HepG2 (cell line): Measurements from ENCODE around the gene CRTAC1. TPM values are rescaled to one million over a fixed set of nuclear protein-coding genes. Genes with fewer than 3 reads are reported as not detected.

ENCODE experiments used
- CENPX ChIP-seq: sonication (generic); formaldehyde crosslinking; IDR thresholded peaks from 2 replicates; pipeline ENCODE4 v1.9.0; 2021; ENCODE audit warnings: mild to moderate bottlenecking, missing genetic modification reagents, moderate library complexity
- CHCHD3 ChIP-seq: sonication (generic); formaldehyde crosslinking; IDR thresholded peaks from 2 replicates; pipeline ENCODE4 v1.8.0; 2022; ENCODE audit warnings: mild to moderate bottlenecking, missing genetic modification reagents, moderate library complexity
- FIP1L1 ChIP-seq: fragments of 200-400 bp; formaldehyde crosslinking; IDR thresholded peaks from 2 replicates; pipeline ENCODE4 v1.6.1; 2018; ENCODE audit warnings: low read depth, mild to moderate bottlenecking, low read length, moderate library complexity, borderline replicate concordance; ENCODE audit not compliant: insufficient read depth
- MEIS2 ChIP-seq: sonication (generic); formaldehyde crosslinking; IDR thresholded peaks from 2 replicates; pipeline ENCODE4 v1.9.0; 2021; ENCODE audit warnings: mild to moderate bottlenecking, missing genetic modification reagents
- PHF20 ChIP-seq: sonication (generic); formaldehyde crosslinking; IDR thresholded peaks from 2 replicates; pipeline ENCODE4 v1.5.0; 2020; ENCODE audit warnings: mild to moderate bottlenecking, missing genetic modification reagents
- RAD51 ChIP-seq: fragments of 450-650 bp; IDR thresholded peaks from 2 replicates; pipeline ENCODE4 v1.6.1; 2016; ENCODE audit warnings: borderline replicate concordance
- RFXANK ChIP-seq: IDR thresholded peaks from 2 replicates; pipeline ENCODE4 v1.6.1; 2016
- SRF ChIP-seq: IDR thresholded peaks from 2 replicates; pipeline ENCODE4 v1.6.1; 2011; ENCODE audit warnings: mild to moderate bottlenecking, low read depth, low read length, moderate library complexity
- ZBTB21 ChIP-seq: sonication (generic); formaldehyde crosslinking; IDR thresholded peaks from 2 replicates; pipeline ENCODE4 v1.4.0; 2020; ENCODE audit warnings: missing genetic modification reagents
- ZBTB7B ChIP-seq: sonication (generic); formaldehyde crosslinking; IDR thresholded peaks from 2 replicates; pipeline ENCODE4 v1.4.0; 2020; ENCODE audit warnings: missing genetic modification reagents
- ZMAT5 ChIP-seq: sonication (generic); formaldehyde crosslinking; IDR thresholded peaks from 2 replicates; pipeline ENCODE4 v1.5.0; 2020; ENCODE audit warnings: mild to moderate bottlenecking, low read depth, missing genetic modification reagents, borderline replicate concordance
- ZNF24 ChIP-seq: fragments of 450-650 bp; IDR thresholded peaks from 2 replicates; pipeline ENCODE4 v1.6.1; 2017; ENCODE audit warnings: antibody characterized with exemption, mild to moderate bottlenecking
- ZNF33A ChIP-seq: sonication (generic); formaldehyde crosslinking; IDR thresholded peaks from 2 replicates; pipeline ENCODE4 v1.5.1; 2020; ENCODE audit warnings: missing genetic modification reagents, mild to moderate bottlenecking, moderate library complexity, borderline replicate concordance
- ZNF558 ChIP-seq: sonication (generic); formaldehyde crosslinking; IDR thresholded peaks from 2 replicates; pipeline ENCODE4 v1.9.0; 2022; ENCODE audit warnings: mild to moderate bottlenecking, missing genetic modification reagents, borderline replicate concordance
- polyA plus RNA-seq, 8 experiments: library from polyadenylated mRNA; depleted of rRNA in 3 of 8; stranded (reverse) in 7 of 8; unstranded in 1 of 8; fragments of >200 nt; fragmentation: Illumina TruSeq in 4 of 8; extraction: Trizol in 4 of 8; gene quantifications; 2 replicates each; pipeline versions ENCODE4 v1.2.1 to v1.2.3, GENCODE V29; 2011 to 2016; ENCODE audit warnings: low read depth in 4 of 8, missing spikeins in 1 of 8, mixed read lengths in 1 of 8; ENCODE audit not compliant: insufficient read depth in 1 of 8
- total RNA-seq, 5 experiments: library from RNA; depleted of rRNA; stranded (reverse); fragments of >200 nt; fragmentation: Illumina TruSeq; extraction: Trizol; gene quantifications; 2 replicates each; pipeline ENCODE4 v1.2.3, GENCODE V29; 2016; ENCODE audit warnings: low read depth in 1 of 5
- TF ChIP-seq, protein P1 (sequence below): IDR thresholded peaks from 2 replicates; pipeline ENCODE4 v1.6.1; 2016; ENCODE audit warnings: low read depth, missing genetic modification reagents, missing compliant biosample characterization
- TF ChIP-seq, protein P2 (sequence below): sonication (generic); formaldehyde crosslinking; conservative IDR thresholded peaks from 2 replicates; pipeline ENCODE4 v1.4.0; 2020; ENCODE audit warnings: missing genetic modification reagents
- TF ChIP-seq, protein P3 (sequence below): sonication (generic); formaldehyde crosslinking; IDR thresholded peaks from 2 replicates; pipeline ENCODE4 v1.8.1; 2023; ENCODE audit warnings: mild to moderate bottlenecking, missing genetic modification reagents, borderline replicate concordance
- TF ChIP-seq, protein P4 (sequence below): sonication (generic); formaldehyde crosslinking; IDR thresholded peaks from 2 replicates; pipeline ENCODE4 v1.4.0; 2020; ENCODE audit warnings: missing genetic modification reagents, borderline replicate concordance
- TF ChIP-seq, protein P5 (sequence below): sonication (generic); formaldehyde crosslinking; IDR thresholded peaks from 2 replicates; pipeline ENCODE4 v1.4.0; 2020; ENCODE audit warnings: mild to moderate bottlenecking, low read depth, missing genetic modification reagents

CRTAC1 gene
- total and polyA plus RNA-seq, 2 of the 13 experiments (the other 11 are each of a cell fraction or from before 2014, with no cell fraction given) = not detected

DNA sequence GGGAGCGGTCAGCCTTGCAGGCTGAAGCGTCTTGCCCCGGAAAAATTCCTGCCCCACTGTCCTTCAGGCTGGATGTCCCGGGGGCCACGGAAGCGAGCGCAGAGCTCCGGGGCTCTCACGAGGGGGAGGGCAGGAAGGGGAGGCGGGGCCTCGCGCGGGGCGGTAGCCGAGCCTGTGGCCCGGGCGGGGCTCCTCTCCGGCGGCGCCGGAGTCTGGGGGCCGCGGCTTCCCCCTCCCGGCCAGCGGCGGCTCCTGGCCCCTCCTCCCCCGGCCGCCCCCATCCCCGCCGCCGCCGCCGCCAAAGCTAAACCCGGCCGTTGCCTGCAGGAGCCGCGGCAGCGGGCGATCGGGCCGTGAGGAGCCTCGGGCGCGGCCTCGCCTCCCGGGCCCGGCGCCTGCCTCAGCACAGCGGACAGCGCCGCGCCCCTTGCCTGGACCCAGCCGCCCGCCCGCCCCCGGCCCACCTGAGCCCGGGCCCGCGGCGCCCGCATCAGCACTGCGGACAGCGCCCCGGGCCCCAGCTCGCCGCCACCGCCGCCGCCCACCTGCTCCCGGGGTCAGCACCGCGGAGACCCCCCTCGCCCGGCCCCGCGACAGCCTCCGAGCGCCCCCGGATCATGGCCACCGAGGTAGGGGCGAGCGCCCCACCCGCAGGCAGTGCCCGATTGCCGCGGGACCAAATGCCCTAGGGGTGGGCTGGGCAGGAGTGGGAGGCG lies 180.6 kb downstream of the CRTAC1 start, which contains the start of gene GOLGA7B (continued):
- TF ChIP-seq, protein P1, sequence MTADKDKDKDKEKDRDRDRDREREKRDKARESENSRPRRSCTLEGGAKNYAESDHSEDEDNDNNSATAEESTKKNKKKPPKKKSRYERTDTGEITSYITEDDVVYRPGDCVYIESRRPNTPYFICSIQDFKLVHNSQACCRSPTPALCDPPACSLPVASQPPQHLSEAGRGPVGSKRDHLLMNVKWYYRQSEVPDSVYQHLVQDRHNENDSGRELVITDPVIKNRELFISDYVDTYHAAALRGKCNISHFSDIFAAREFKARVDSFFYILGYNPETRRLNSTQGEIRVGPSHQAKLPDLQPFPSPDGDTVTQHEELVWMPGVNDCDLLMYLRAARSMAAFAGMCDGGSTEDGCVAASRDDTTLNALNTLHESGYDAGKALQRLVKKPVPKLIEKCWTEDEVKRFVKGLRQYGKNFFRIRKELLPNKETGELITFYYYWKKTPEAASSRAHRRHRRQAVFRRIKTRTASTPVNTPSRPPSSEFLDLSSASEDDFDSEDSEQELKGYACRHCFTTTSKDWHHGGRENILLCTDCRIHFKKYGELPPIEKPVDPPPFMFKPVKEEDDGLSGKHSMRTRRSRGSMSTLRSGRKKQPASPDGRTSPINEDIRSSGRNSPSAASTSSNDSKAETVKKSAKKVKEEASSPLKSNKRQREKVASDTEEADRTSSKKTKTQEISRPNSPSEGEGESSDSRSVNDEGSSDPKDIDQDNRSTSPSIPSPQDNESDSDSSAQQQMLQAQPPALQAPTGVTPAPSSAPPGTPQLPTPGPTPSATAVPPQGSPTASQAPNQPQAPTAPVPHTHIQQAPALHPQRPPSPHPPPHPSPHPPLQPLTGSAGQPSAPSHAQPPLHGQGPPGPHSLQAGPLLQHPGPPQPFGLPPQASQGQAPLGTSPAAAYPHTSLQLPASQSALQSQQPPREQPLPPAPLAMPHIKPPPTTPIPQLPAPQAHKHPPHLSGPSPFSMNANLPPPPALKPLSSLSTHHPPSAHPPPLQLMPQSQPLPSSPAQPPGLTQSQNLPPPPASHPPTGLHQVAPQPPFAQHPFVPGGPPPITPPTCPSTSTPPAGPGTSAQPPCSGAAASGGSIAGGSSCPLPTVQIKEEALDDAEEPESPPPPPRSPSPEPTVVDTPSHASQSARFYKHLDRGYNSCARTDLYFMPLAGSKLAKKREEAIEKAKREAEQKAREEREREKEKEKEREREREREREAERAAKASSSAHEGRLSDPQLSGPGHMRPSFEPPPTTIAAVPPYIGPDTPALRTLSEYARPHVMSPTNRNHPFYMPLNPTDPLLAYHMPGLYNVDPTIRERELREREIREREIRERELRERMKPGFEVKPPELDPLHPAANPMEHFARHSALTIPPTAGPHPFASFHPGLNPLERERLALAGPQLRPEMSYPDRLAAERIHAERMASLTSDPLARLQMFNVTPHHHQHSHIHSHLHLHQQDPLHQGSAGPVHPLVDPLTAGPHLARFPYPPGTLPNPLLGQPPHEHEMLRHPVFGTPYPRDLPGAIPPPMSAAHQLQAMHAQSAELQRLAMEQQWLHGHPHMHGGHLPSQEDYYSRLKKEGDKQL (CRISPR knock-in tag) = no peak
- TF ChIP-seq CENPX (no peak), MEIS2 (CRISPR knock-in tag) (peak; percentile 32; the same call in 1 of the 2 replicates), PHF20 (CRISPR knock-in tag) (no peak), RFXANK (no peak), SRF (no peak), ZMAT5 (CRISPR knock-in tag) (no peak), RAD51 (no peak), ZBTB21 (no peak), ZNF558 (CRISPR knock-in tag) (no peak), CHCHD3 (no peak), FIP1L1 (no peak), ZNF24 (no peak), ZBTB7B (CRISPR knock-in tag) (no peak), ZNF33A (CRISPR knock-in tag) (no peak)
- TF ChIP-seq, protein P2, sequence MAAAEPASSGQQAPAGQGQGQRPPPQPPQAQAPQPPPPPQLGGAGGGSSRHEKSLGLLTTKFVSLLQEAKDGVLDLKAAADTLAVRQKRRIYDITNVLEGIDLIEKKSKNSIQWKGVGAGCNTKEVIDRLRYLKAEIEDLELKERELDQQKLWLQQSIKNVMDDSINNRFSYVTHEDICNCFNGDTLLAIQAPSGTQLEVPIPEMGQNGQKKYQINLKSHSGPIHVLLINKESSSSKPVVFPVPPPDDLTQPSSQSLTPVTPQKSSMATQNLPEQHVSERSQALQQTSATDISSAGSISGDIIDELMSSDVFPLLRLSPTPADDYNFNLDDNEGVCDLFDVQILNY (CRISPR knock-in tag) = peak; percentile 52; the same call in 1 of the 2 replicates
- TF ChIP-seq, protein P3, sequence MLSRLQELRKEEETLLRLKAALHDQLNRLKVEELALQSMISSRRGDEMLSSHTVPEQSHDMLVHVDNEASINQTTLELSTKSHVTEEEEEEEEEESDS = no peak
- TF ChIP-seq, protein P4, sequence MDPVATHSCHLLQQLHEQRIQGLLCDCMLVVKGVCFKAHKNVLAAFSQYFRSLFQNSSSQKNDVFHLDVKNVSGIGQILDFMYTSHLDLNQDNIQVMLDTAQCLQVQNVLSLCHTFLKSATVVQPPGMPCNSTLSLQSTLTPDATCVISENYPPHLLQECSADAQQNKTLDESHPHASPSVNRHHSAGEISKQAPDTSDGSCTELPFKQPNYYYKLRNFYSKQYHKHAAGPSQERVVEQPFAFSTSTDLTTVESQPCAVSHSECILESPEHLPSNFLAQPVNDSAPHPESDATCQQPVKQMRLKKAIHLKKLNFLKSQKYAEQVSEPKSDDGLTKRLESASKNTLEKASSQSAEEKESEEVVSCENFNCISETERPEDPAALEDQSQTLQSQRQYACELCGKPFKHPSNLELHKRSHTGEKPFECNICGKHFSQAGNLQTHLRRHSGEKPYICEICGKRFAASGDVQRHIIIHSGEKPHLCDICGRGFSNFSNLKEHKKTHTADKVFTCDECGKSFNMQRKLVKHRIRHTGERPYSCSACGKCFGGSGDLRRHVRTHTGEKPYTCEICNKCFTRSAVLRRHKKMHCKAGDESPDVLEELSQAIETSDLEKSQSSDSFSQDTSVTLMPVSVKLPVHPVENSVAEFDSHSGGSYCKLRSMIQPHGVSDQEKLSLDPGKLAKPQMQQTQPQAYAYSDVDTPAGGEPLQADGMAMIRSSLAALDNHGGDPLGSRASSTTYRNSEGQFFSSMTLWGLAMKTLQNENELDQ (CRISPR knock-in tag) = no peak
- TF ChIP-seq, protein P5, sequence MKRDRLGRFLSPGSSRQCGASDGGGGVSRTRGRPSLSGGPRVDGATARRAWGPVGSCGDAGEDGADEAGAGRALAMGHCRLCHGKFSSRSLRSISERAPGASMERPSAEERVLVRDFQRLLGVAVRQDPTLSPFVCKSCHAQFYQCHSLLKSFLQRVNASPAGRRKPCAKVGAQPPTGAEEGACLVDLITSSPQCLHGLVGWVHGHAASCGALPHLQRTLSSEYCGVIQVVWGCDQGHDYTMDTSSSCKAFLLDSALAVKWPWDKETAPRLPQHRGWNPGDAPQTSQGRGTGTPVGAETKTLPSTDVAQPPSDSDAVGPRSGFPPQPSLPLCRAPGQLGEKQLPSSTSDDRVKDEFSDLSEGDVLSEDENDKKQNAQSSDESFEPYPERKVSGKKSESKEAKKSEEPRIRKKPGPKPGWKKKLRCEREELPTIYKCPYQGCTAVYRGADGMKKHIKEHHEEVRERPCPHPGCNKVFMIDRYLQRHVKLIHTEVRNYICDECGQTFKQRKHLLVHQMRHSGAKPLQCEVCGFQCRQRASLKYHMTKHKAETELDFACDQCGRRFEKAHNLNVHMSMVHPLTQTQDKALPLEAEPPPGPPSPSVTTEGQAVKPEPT (CRISPR knock-in tag) = no peak
